Muscle of leg (tissue), 11 donors: ENCODE results near the gene CHRM5. TPM values are rescaled to one million over a fixed set of nuclear protein-coding genes. Genes with fewer than 3 reads are reported as not detected.
"Not testable (repeated sequence)": the region's sequence is repeated elsewhere in the genome, so short reads cannot be mapped to it uniquely, and the experiment has no call there.

Experiments used
- DNase-seq: peaks from one replicate; pipeline ENCODE4 v3.0.0; 2013
- H3K27ac ChIP-seq: one replicate; pipeline ENCODE4 v1.5.1; 2013; ENCODE audit warnings: mild to moderate bottlenecking, low read length, control low read depth
- H3K27me3 ChIP-seq: one replicate; pipeline ENCODE4 v1.6.1; 2013; ENCODE audit warnings: low read length; ENCODE audit not compliant: control insufficient read depth, insufficient read depth
- H3K36me3 ChIP-seq: one replicate; pipeline ENCODE4 v1.6.1; 2013; ENCODE audit warnings: low read length; ENCODE audit not compliant: control insufficient read depth, insufficient read depth
- H3K4me1 ChIP-seq: one replicate; pipeline ENCODE4 v1.6.1; 2013; ENCODE audit warnings: low read length; ENCODE audit not compliant: control insufficient read depth, insufficient read depth
- H3K4me3 ChIP-seq: one replicate; pipeline ENCODE4 v1.5.1; 2013; ENCODE audit warnings: low read length, control low read depth
- H3K9me3 ChIP-seq: replicated peaks from 2 replicates; pipeline ENCODE4 v1.6.1; 2013; ENCODE audit warnings: low read depth, low read length; ENCODE audit not compliant: control insufficient read depth
- WGBS: methylation state at CpG from one replicate; pipeline ENCODE4 v1.1.5; 2013; ENCODE audit warnings: missing lambda C conversion rate; ENCODE audit not compliant: insufficient coverage; 5-methylcytosine and 5-hydroxymethylcytosine counted together
- polyA plus RNA-seq, 8 donors: library from polyadenylated mRNA; unstranded; fragments of 120-200 nt; gene quantifications; one replicate each; pipeline versions ENCODE4 v1.2.1 to v1.2.3, GENCODE V29; 2013; ENCODE audit warnings: inconsistent platforms in 1 of 8, low replicate concordance in 1 of 8; ENCODE audit not compliant: insufficient read length in 8 of 8, insufficient read depth in 1 of 8
- total RNA-seq: library from RNA; stranded (reverse); fragments of 120-200 nt; gene quantifications from one replicate; pipeline ENCODE4 v1.2.4, GENCODE V29; 2013

Gene CHRM5
- total and polyA plus RNA-seq, 9 donors, result 0.02 to 0.12 (median 0.05) TPM; not detected in 2

DNA sequence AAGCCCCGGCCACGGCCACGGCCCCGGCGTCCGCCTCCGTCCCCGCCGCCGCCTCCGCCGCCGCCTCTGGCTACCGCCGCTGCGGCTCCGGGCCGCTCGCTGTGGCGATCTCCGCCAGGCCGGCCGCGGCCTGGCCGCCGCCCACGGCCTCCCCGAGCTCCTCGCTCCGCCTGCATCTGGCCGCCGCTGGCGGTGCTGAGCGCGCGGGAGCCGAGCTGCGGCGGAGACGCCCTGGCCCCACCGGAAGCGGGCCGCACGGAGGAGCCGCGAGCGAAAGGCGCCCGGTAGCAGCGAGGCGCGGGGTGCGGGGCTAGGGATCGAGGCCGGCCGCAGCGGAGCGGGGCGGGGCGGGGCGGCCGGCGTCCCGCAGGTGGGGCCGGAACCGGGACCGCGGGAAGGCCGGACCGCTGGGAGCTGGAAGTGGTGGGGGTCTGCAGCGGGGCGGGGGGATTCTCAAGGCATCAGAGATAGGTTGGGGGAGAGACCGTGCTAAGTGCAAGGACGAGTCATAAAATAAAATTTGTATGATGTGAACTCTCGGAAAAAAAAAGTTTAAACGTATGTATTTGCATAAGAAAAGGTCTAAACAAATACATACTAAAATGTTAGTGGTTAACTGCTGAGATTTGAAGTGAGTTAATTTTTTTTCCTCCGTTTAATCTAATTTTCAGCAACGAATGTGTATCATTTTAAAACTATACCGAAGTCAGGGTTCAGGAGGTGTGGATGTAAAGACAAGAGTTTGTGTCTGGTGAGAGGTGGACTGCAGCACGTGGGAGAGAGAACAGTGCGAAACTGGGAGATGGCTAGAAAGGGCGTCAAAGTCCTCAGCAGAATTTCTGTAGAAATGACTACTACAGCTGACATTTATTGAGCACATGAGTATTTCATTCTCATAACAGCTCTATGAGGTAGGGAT lies 70.8 kb downstream of the CHRM5 start, which contains the start of gene AVEN:
Gene AVEN, minus strand, starts transcription at position 334 of the 919 bp plus-strand sequence. Its CDS starts 158 bp downstream, at position 176.
- under 1% methylated on average over 73 of the region's 82 CpGs for WGBS
- no peaks in the 10 kb centered on the region for H3K9me3 ChIP-seq
- no peaks in the 10 kb centered on the region for H3K27me3 ChIP-seq
- H3K27ac ChIP-seq, result peak within 1 kb of the TSS; percentile 97
- peak within 1 kb of the TSS; percentile 96 for H3K4me3 ChIP-seq
- peak; percentile 77 for DNase-seq
- no peaks in the 10 kb centered on the region for H3K4me1 ChIP-seq
- no peaks in the 10 kb centered on the region for H3K36me3 ChIP-seq

GRCh38 chr15:34039790-34040113 lies 71.5 kb downstream of the CHRM5 start:
- no CpG with 5 or more reads among the region's 1 CpG for WGBS
- no peak overlapping the region for H3K27ac ChIP-seq

DNA sequence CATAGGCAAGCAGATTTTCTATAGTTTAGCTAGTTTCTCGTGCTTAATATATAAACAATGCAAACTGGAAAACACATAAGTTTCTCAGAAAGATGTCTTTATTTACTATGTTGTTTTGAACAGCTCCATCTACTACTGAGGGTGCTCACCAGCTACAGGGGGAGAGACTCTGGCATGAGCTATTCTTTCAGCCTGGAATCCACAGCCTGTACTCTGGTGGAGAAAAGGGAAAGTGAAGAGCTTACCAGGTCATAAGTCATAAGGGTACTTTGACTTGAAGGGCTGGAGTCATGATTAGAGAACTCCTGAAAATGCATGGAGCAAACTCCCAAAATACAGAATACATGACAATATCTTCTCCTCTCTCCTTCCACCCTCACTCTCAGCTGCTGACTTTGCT lies 75.1 kb downstream of the CHRM5 start:
- H3K4me1 ChIP-seq, result no peaks in the 10 kb centered on the region
- DNase-seq, result no peak
- H3K27ac ChIP-seq, result no peak overlapping the region
- WGBS, result no CpG with 5 or more reads among the region's 1 CpG
- no peaks in the 10 kb centered on the region for H3K36me3 ChIP-seq
- no peaks in the 10 kb centered on the region for H3K27me3 ChIP-seq
- no peak overlapping the region for H3K4me3 ChIP-seq
- no peaks in the 10 kb centered on the region for H3K9me3 ChIP-seq

More at GRCh38 chr15:34039790-34040113, 71.5 kb downstream of the CHRM5 start:
- H3K27me3 ChIP-seq, result no peaks in the 10 kb centered on the region
- no peaks in the 10 kb centered on the region for H3K36me3 ChIP-seq
- H3K9me3 ChIP-seq, result no peaks in the 10 kb centered on the region
- no peak for DNase-seq
- H3K4me3 ChIP-seq, result peak overlapping the region; percentile 38
- H3K4me1 ChIP-seq, result no peaks in the 10 kb centered on the region

DNA sequence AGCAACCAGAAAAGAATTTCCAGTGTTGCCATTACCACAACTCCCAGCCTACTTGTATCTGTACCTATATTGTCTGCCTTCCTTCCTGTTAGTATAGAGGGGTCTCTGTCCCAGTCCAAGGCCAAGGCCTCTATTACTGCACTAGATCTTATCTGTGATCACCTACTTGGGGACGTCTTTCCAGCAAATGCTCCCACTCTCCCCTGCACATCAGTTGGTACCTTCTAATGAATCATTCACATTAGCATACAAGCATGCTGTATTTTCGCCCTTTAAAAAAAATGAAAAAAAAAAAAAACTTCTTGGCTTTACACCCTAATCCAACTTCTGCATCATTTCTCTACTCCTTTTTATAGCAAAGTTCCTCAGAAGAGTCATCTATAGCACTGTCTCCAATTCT lies 75.5 kb downstream of the CHRM5 start:
- Histone ChIP-seq H3K4me1 (no peaks in the 10 kb centered on the region), H3K36me3 (no peaks in the 10 kb centered on the region), H3K27me3 (no peaks in the 10 kb centered on the region), H3K9me3 (no peaks in the 10 kb centered on the region), H3K4me3 (no peak overlapping the region), H3K27ac (no peak overlapping the region)
- DNase-seq, result no peak
- WGBS, result 80% methylated on average over 1 of the region's 2 CpGs

- H3K27ac ChIP-seq, result no peak overlapping the region
- peaks cover 6% of the 10 kb centered on the region for H3K9me3 ChIP-seq
- DNase-seq, result peak; percentile 14
- no peaks in the 10 kb centered on the region for H3K36me3 ChIP-seq
- 79% methylated on average over 6 of the region's 16 CpGs for WGBS
- no peaks in the 10 kb centered on the region for H3K4me1 ChIP-seq
- no peak overlapping the region for H3K4me3 ChIP-seq
- H3K27me3 ChIP-seq, result no peaks in the 10 kb centered on the region
Observed at GRCh38 chr15:34046471-34047145, 78.3 kb downstream of the CHRM5 start.

DNA sequence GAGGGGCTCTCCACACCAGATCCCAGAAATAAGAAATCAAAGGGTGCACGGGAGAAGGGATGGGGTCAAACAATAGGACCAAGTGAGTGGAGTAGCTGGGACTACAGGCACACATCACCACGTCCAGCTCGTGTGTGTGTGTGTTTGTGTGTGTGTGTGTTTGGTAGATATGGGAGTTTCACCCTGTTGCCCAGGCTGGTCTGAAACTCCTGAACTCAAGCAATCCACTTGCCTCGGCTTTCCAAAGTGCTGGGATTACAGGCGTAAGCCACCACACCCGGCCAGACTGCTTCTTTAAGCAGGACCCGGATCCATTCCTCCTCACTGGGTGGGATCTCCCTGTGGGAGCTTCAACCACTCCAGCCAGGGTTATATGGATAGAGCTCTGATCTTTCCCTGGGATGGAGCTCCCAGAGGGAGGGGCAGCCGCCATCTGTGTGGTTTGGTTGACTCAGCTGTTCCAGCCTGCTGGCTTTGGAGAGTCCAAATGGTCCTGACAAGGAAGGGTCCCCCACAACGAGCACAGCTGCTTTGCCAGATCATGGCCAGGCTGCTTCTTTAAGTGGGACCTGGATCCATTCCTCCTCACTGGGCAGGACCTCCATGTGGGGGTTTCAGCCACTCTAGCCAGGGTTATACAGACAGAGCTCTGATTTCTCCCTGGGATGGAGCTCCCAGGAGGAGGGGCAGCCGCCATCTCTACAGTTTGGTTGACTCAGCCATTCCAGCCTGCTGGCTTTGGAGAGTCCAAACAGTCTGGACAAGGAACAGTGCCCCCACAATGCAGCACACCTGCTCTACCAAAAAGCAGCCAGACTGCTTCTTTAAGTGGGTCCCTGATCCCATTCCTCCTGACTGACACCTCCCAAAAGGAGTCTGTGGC lies 79.8 kb downstream of the CHRM5 start:
- 79% methylated on average over 6 of the region's 10 CpGs for WGBS
- Histone ChIP-seq H3K9me3 (peaks cover 6% of the 10 kb centered on the region), H3K4me3 (no peak overlapping the region), H3K36me3 (no peaks in the 10 kb centered on the region), H3K27ac (no peak overlapping the region), H3K27me3 (no peaks in the 10 kb centered on the region), H3K4me1 (no peaks in the 10 kb centered on the region)
- peak; percentile 11 for DNase-seq

- DNase-seq, result no peak
- Histone ChIP-seq H3K36me3 (no peaks in the 10 kb centered on the region), H3K27ac (no peak overlapping the region), H3K27me3 (no peaks in the 10 kb centered on the region), H3K9me3 (peaks cover 6% of the 10 kb centered on the region), H3K4me1 (no peaks in the 10 kb centered on the region), H3K4me3 (no peak overlapping the region)
- 100% methylated on average over 1 of the region's 2 CpGs for WGBS
Observed at GRCh38 chr15:34049112-34049511, 80.8 kb downstream of the CHRM5 start.

DNA sequence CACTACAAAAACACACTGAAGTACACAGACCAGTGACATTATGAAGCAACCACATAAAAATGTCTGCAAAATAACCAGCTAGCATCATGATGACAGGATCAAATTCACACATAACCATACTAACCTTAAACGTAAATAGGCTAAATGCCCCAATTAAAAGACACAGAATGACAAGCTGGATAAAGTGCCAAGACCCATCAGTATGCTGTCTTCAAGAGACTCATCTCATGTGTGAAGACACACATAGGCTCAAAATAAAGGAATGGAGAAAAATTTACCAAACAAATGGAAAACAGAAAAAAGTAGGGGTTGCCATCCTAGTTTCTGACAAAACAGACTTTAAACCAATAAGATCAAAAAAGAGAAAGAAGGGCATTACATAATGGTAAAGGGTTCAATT lies 82.1 kb downstream of the CHRM5 start:
- not testable (repeated sequence) for H3K4me3 ChIP-seq, H3K4me1 ChIP-seq, H3K9me3 ChIP-seq, H3K27ac ChIP-seq, H3K27me3 ChIP-seq, DNase-seq, H3K36me3 ChIP-seq
- no CpG with 5 or more reads among the region's 1 CpG for WGBS

DNA sequence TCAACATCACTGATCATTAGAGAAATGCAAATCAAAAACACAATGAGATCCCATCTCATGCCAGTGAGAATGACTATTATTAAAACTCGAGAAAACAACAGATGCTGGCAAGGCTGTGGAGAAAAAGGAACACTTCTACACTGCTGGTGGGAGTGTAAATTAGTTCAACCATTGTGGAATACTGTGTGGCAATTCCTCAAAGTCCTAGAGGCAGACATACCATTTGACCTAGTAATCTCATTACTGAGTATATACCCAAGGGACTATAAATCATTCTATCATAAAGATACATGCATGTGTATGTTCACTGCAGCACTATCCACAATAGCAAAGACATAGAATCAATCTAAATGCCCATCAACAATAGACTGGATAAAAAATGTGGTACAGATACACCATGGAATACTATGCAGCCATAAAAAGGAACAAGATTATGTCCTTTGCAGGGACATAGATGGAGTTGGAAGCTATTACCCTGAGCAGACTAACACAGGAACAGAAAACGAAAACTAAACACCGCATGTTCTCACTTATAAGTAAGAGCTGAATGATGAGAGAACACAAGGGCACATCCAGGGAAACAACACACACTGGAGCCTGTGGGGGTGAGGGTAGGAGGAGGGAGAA lies 85.9 kb downstream of the CHRM5 start:
- Histone ChIP-seq H3K27ac (no peak overlapping the region), H3K4me3 (no peak overlapping the region), H3K9me3 (peaks cover 6% of the 10 kb centered on the region), H3K36me3 (no peaks in the 10 kb centered on the region), H3K27me3 (no peaks in the 10 kb centered on the region), H3K4me1 (no peaks in the 10 kb centered on the region)
- no CpG with 5 or more reads among the region's 3 CpGs for WGBS
- DNase-seq, result no peak
